ENCODE data around the gene CXorf58. TPM values are rescaled to one million over a fixed set of nuclear protein-coding genes. Genes with fewer than 3 reads are reported as not detected.
"Not testable (repeated sequence)": the region's sequence is repeated elsewhere in the genome, so short reads cannot be mapped to it uniquely, and the experiment has no call there.

The CXorf58 gene
- total RNA-seq, 2 donors from 2014 or later = not detected

- no peak overlapping the region for H3K27ac ChIP-seq
- TF ChIP-seq CTCF (IDR thresholded peaks at IDR 0.05) = no peak
- H3K27me3 ChIP-seq (replicated peaks; ENCODE audit: insufficient read depth) = no peaks in the 10 kb centered on the region
- H3K4me3 ChIP-seq = no peak overlapping the region
- H3K4me1 ChIP-seq (ENCODE audit: control insufficient read depth in 1 of 2, low read depth in 2 of 2) = peaks cover 0 to 4% of the 10 kb centered on the region in 2 donors
- H3K36me3 ChIP-seq = no peaks in the 10 kb centered on the region
- ATAC-seq (ENCODE audit: insufficient number of reproducible peaks, low FRiP score, low read depth) = no peak
- no peak for DNase-seq (ENCODE audit: low spot score)
- no peaks in the 10 kb centered on the region for H3K9me3 ChIP-seq
Measured at GRCh38 chrX:23885803-23886202, 22.0 kb upstream of the CXorf58 start.

GRCh38 chrX:23887451-23887850 lies 20.4 kb upstream of the CXorf58 start:
- Histone ChIP-seq H3K4me1 (ENCODE audit: control insufficient read depth in 1 of 2, low read depth in 2 of 2) (peaks cover 0 to 4% of the 10 kb centered on the region in 2 donors), H3K36me3 (no peaks in the 10 kb centered on the region), H3K27me3 (replicated peaks; ENCODE audit: insufficient read depth) (no peaks in the 10 kb centered on the region), H3K9me3 (no peaks in the 10 kb centered on the region), H3K4me3 (no peak overlapping the region), H3K27ac (no peak overlapping the region)
- no peak for TF ChIP-seq CTCF (IDR thresholded peaks at IDR 0.05)
- ATAC-seq (ENCODE audit: insufficient number of reproducible peaks, low FRiP score, low read depth) = no peak
- DNase-seq (ENCODE audit: low spot score) = no peak

GRCh38 chrX:23887918-23888317 lies 19.9 kb upstream of the CXorf58 start:
- Histone ChIP-seq H3K27ac (no peak overlapping the region), H3K36me3 (no peaks in the 10 kb centered on the region), H3K27me3 (replicated peaks; ENCODE audit: insufficient read depth) (no peaks in the 10 kb centered on the region), H3K4me3 (no peak overlapping the region), H3K4me1 (ENCODE audit: control insufficient read depth in 1 of 2, low read depth in 2 of 2) (peaks cover 0 to 4% of the 10 kb centered on the region in 2 donors), H3K9me3 (no peaks in the 10 kb centered on the region)
- TF ChIP-seq CTCF (IDR thresholded peaks at IDR 0.05) = no peak
- ATAC-seq (ENCODE audit: insufficient number of reproducible peaks, low FRiP score, low read depth) = no peak
- DNase-seq (ENCODE audit: low spot score) = no peak

GRCh38 chrX:23888887-23889501 lies 18.8 kb upstream of the CXorf58 start:
- no peak overlapping the region for H3K4me3 ChIP-seq
- no peaks in the 10 kb centered on the region for H3K9me3 ChIP-seq
- no peaks in the 10 kb centered on the region for H3K36me3 ChIP-seq
- peak overlapping the region; percentile 49 to 53 for H3K27ac ChIP-seq
- no peaks in the 10 kb centered on the region for H3K4me1 ChIP-seq (ENCODE audit: control insufficient read depth in 1 of 2, low read depth in 2 of 2)
- no peaks in the 10 kb centered on the region for H3K27me3 ChIP-seq (replicated peaks; ENCODE audit: insufficient read depth)
- DNase-seq (ENCODE audit: low spot score) (no peak), ATAC-seq (ENCODE audit: insufficient number of reproducible peaks, low FRiP score, low read depth) (no peak)
- TF ChIP-seq CTCF (IDR thresholded peaks at IDR 0.05) = no peak

GRCh38 chrX:23890933-23891332 lies 16.9 kb upstream of the CXorf58 start:
- no peak for TF ChIP-seq CTCF (IDR thresholded peaks at IDR 0.05)
- no peaks in the 10 kb centered on the region for H3K9me3 ChIP-seq
- H3K27me3 ChIP-seq (replicated peaks; ENCODE audit: insufficient read depth) = no peaks in the 10 kb centered on the region
- DNase-seq (ENCODE audit: low spot score) (no peak), ATAC-seq (ENCODE audit: insufficient number of reproducible peaks, low FRiP score, low read depth) (no peak)
- no peak overlapping the region for H3K4me3 ChIP-seq
- no peak overlapping the region for H3K27ac ChIP-seq
- H3K36me3 ChIP-seq = no peaks in the 10 kb centered on the region
- no peaks in the 10 kb centered on the region for H3K4me1 ChIP-seq (ENCODE audit: control insufficient read depth in 1 of 2, low read depth in 2 of 2)

- H3K4me1 ChIP-seq (ENCODE audit: control insufficient read depth in 1 of 2, low read depth in 2 of 2) = peaks cover 0 to 12% of the 10 kb centered on the region in 2 donors
- H3K36me3 ChIP-seq; H3K4me3 ChIP-seq; H3K9me3 ChIP-seq; H3K27ac ChIP-seq; ATAC-seq (ENCODE audit: insufficient number of reproducible peaks, low FRiP score, low read depth); H3K27me3 ChIP-seq (replicated peaks; ENCODE audit: insufficient read depth); DNase-seq (ENCODE audit: low spot score): not testable (repeated sequence)
Measured at GRCh38 chrX:23894993-23895392, 12.8 kb upstream of the CXorf58 start.

GRCh38 chrX:23896539-23896938 lies 11.3 kb upstream of the CXorf58 start:
- not testable (repeated sequence) for H3K27ac ChIP-seq; H3K4me3 ChIP-seq; H3K9me3 ChIP-seq; DNase-seq (ENCODE audit: low spot score); ATAC-seq (ENCODE audit: insufficient number of reproducible peaks, low FRiP score, low read depth); H3K36me3 ChIP-seq; H3K27me3 ChIP-seq (replicated peaks; ENCODE audit: insufficient read depth)
- H3K4me1 ChIP-seq (ENCODE audit: control insufficient read depth in 1 of 2, low read depth in 2 of 2) = peaks cover 0 to 27% of the 10 kb centered on the region in 2 donors
